Endothelial cell of umbilical vein (primary cell): ENCODE results near the gene SMIM41. TPM values are rescaled to one million over a fixed set of nuclear protein-coding genes. Genes with fewer than 3 reads are reported as not detected.

Experiments used
- BruUV-seq: library from RNA; stranded (reverse); fragments of 400-500 nt; replicated peaks from 2 replicates; lab custom pipeline; 2021; lab: Mats Ljungman, UMichigan
- CTCF ChIA-PET: fragments of 300-600, 350-600 bp; sonication (Branson Sonifier 250); formaldehyde crosslinking; loops from one replicate; lab custom pipeline; 2021; ENCODE audit warnings: antibody characterized with exemption, inconsistent platforms; lab: Charles Lee
- POLR2A ChIA-PET: fragments of 300-600, 350-600 bp; sonication (Branson Sonifier 250); formaldehyde crosslinking; loops from one replicate; lab custom pipeline; 2021; ENCODE audit warnings: antibody characterized with exemption, inconsistent platforms; lab: Charles Lee
- DNase-seq: peaks from one replicate; pipeline ENCODE4 v3.0.0-alpha.2; 2011; ENCODE audit warnings: low read depth, low spot score
- FAIRE-seq: peaks from 2 replicates; lab custom pipeline; 2011; peaks lifted over from hg19 to GRCh38; lab: Jason Lieb, UNC
- H2AFZ ChIP-seq: 2 replicates; pipeline ENCODE4 v1.6.0; 2012; ENCODE audit warnings: low read depth, low read length, control low read depth, inconsistent platforms
- H3K27ac ChIP-seq: 2 replicates; pipeline ENCODE4 v1.5.1; 2011; ENCODE audit warnings: low read depth, mild to moderate bottlenecking, control low read depth, low read length, moderate library complexity; ENCODE audit not compliant: insufficient read depth
- H3K27me3 ChIP-seq, 2 experiments: 2 replicates each; pipeline versions ENCODE4 v1.6.0 to v1.6.1; 2011; ENCODE audit warnings: low read length in 2 of 2, mixed read lengths in 1 of 2; ENCODE audit not compliant: control insufficient read depth in 2 of 2, insufficient read depth in 2 of 2
- H3K36me3 ChIP-seq, 2 experiments: 2 replicates in 1 of 2; 3 replicates in 1 of 2; pipeline ENCODE4 v1.5.1; 2011; ENCODE audit warnings: low read length in 2 of 2, mild to moderate bottlenecking in 1 of 2, moderate library complexity in 1 of 2; ENCODE audit not compliant: control insufficient read depth in 2 of 2, insufficient read depth in 2 of 2; ENCODE audit errors: extremely low read depth in 1 of 2
- H3K4me1 ChIP-seq: 3 replicates; pipeline ENCODE4 v1.5.1; 2011; ENCODE audit warnings: mild to moderate bottlenecking, low read length; ENCODE audit not compliant: control insufficient read depth, insufficient read depth; ENCODE audit errors: extremely low read depth
- H3K4me2 ChIP-seq: 2 replicates; pipeline ENCODE4 v1.6.1; 2011; ENCODE audit warnings: low read length, control low read depth, mixed read lengths; ENCODE audit not compliant: insufficient read depth
- H3K4me3 ChIP-seq, 3 experiments: fragments of 200-600 bp in 1 of 3; sonication (generic), shearing (Covaris generic) in 1 of 3; replicated peaks in 1 of 3; 2 replicates each; pipeline ENCODE4 v1.5.1; 2011 to 2016; ENCODE audit warnings: control low read depth in 3 of 3, low read length in 3 of 3, mild to moderate bottlenecking in 2 of 3, inconsistent platforms in 1 of 3, low read depth in 1 of 3, moderate library complexity in 1 of 3; ENCODE audit not compliant: insufficient read depth in 1 of 3
- H3K79me2 ChIP-seq: 2 replicates; pipeline ENCODE4 v1.6.0; 2012; ENCODE audit warnings: low read length, inconsistent platforms; ENCODE audit not compliant: control insufficient read depth, insufficient read depth
- H3K9ac ChIP-seq: replicated peaks from 2 replicates; pipeline ENCODE3; 2011; ENCODE audit warnings: low read length, control low read depth; ENCODE audit not compliant: insufficient read depth; ENCODE audit errors: extremely low read depth
- H3K9me1 ChIP-seq: replicated peaks from 3 replicates; pipeline ENCODE4 v1.6.0; 2011; ENCODE audit warnings: mild to moderate bottlenecking, low read length; ENCODE audit not compliant: control insufficient read depth, insufficient read depth; ENCODE audit errors: extremely low read depth
- H3K9me3 ChIP-seq: replicated peaks from 2 replicates; pipeline ENCODE4 v1.5.1; 2012; ENCODE audit warnings: low read length, inconsistent platforms; ENCODE audit not compliant: control insufficient read depth, insufficient read depth
- H4K20me1 ChIP-seq: replicated peaks from 2 replicates; pipeline ENCODE3; 2011; ENCODE audit warnings: mild to moderate bottlenecking, low read length; ENCODE audit not compliant: control insufficient read depth, insufficient read depth; ENCODE audit errors: extremely low read depth
- CTCF ChIP-seq, 2 donors: IDR thresholded peaks; 1 replicate in 1 of 2; 2 replicates in 1 of 2; pipeline ENCODE4 v1.5.1; 2011; ENCODE audit warnings: low read length in 2 of 2, mild to moderate bottlenecking in 2 of 2, moderate library complexity in 2 of 2, control low read depth in 1 of 2, inconsistent platforms in 1 of 2, low read depth in 1 of 2; ENCODE audit not compliant: insufficient read depth in 1 of 2; ENCODE audit errors: extremely low read depth in 1 of 2
- EZH2 ChIP-seq: IDR thresholded peaks from 2 replicates; pipeline ENCODE4 v1.6.1; 2012; ENCODE audit warnings: borderline replicate concordance, low read depth, mild to moderate bottlenecking, moderate library complexity, low read length, inconsistent platforms; ENCODE audit not compliant: severe bottlenecking
- FOS ChIP-seq: IDR thresholded peaks from 2 replicates; pipeline ENCODE4 v1.6.1; 2011; ENCODE audit warnings: mild to moderate bottlenecking, low read length, moderate library complexity, borderline replicate concordance; ENCODE audit not compliant: insufficient read depth
- GATA2 ChIP-seq: IDR thresholded peaks from 2 replicates; pipeline ENCODE4 v1.7.0; 2011; ENCODE audit warnings: low read depth, mild to moderate bottlenecking, moderate library complexity, mixed read lengths, low read length; ENCODE audit not compliant: insufficient read length, insufficient read depth
- JUN ChIP-seq: IDR thresholded peaks from 2 replicates; pipeline ENCODE4 v1.6.1; 2011; ENCODE audit warnings: borderline replicate concordance, low read depth; ENCODE audit not compliant: insufficient read length, insufficient read depth
- MYC ChIP-seq: IDR thresholded peaks from one replicate; pipeline ENCODE4 v1.6.1; 2011; ENCODE audit warnings: mild to moderate bottlenecking, low read depth, low read length
- POLR2A ChIP-seq: IDR thresholded peaks from 2 replicates; pipeline ENCODE4 v1.6.1; 2012; ENCODE audit warnings: low read depth, mild to moderate bottlenecking, control low read depth, low read length
- POLR2AphosphoS5 ChIP-seq: IDR thresholded peaks from 2 replicates; pipeline ENCODE4 v1.6.1; 2012; ENCODE audit warnings: low read depth, mild to moderate bottlenecking, control low read depth, low read length, moderate library complexity; ENCODE audit not compliant: insufficient read depth
- dilution Hi-C: fragments of 300-500 bp; cut with MboI; formaldehyde crosslinking; loops from one replicate; pipeline ENCODE4 v1.15.0; 2019; ENCODE audit warnings: low sequenced_read_pairs; ENCODE audit not compliant: extremely low pct_ligation_motif_present
- intact Hi-C: fragments of 100-400 bp; cut with micrococcal nuclease; formaldehyde crosslinking; loops from one replicate; pipeline ENCODE4 v1.10.0; 2022
- polyA plus RNA-seq, 4 experiments: library from polyadenylated mRNA; depleted of rRNA in 3 of 4; stranded (reverse) in 3 of 4; unstranded in 1 of 4; fragments of >200 nt; gene quantifications; 2 replicates each; pipeline versions ENCODE4 v1.2.1 to v1.2.3, GENCODE V29; 2011 to 2012; ENCODE audit warnings: missing spikeins in 1 of 4
- total RNA-seq: library from RNA; stranded (reverse); gene quantifications from 2 replicates; pipeline ENCODE4 v1.2.3, GENCODE V29; 2021
- TF ChIP-seq, protein P1 (sequence below): IDR thresholded peaks from 2 replicates; pipeline ENCODE4 v1.6.1; 2011; ENCODE audit not compliant: insufficient read depth, insufficient read length

Gene SMIM41
- total and polyA plus RNA-seq, 2 donors (not counting 3 experiments of a cell fraction or from before 2014, with no cell fraction given): not detected

GRCh38 chr12:52041695-52042123 lies 37.8 kb upstream of the SMIM41 start:
- FAIRE-seq: no peak
- intact Hi-C loops: no loop called here
- no peak overlapping the region for H3K9ac ChIP-seq
- BruUV-seq: no TSS peak
- H3K9me3 ChIP-seq: no peaks in the 10 kb centered on the region
- no peak overlapping the region for H3K4me2 ChIP-seq
- H3K27me3 ChIP-seq: no peaks in the 10 kb centered on the region
- ChIA-PET CTCF (interaction anchor here (0.8 to 8.7 kb wide), 3 partner anchors 10 to 41 kb away, joined by 3 to 67 read pairs (median 3); partner anchors contain the start of gene NR4A1), POLR2A (no interaction called here)
- H3K4me3 ChIP-seq: no peak overlapping the region
- no peaks in the 10 kb centered on the region for H3K9me1 ChIP-seq
- H2AFZ ChIP-seq: no peak overlapping the region
- dilution Hi-C loops: no loop called here
- H4K20me1 ChIP-seq: no peaks in the 10 kb centered on the region
- no peak overlapping the region for H3K27ac ChIP-seq
- DNase-seq: no peak
- no peaks in the 10 kb centered on the region for H3K36me3 ChIP-seq
- peaks cover 33% of the 10 kb centered on the region for H3K4me1 ChIP-seq
- TF ChIP-seq POLR2AphosphoS5: no peak
- TF ChIP-seq CTCF (IDR thresholded peaks at IDR 0.05; ENCODE audit: extremely low read depth in 1 of 2, insufficient read depth in 1 of 2, low read depth in 1 of 2, low read length in 2 of 2): no peak
- no peak for TF ChIP-seq MYC
- no peak for TF ChIP-seq GATA2
- TF ChIP-seq EZH2: no peak
- TF ChIP-seq FOS: no peak
- TF ChIP-seq, protein P1, sequence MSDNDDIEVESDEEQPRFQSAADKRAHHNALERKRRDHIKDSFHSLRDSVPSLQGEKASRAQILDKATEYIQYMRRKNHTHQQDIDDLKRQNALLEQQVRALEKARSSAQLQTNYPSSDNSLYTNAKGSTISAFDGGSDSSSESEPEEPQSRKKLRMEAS: no peak
- TF ChIP-seq POLR2A: no peak
- no peak for TF ChIP-seq JUN
- no peaks in the 10 kb centered on the region for H3K79me2 ChIP-seq
